Testis (tissue), 3 donors: ENCODE data around the gene SYNE2. TPM values are rescaled to one million over a fixed set of nuclear protein-coding genes. Genes with fewer than 3 reads are reported as not detected.
A peak's percentile ranks its signal among the peaks of the same experiment; 100 is the strongest.

Source experiments
- DNase-seq: peaks from one replicate; pipeline ENCODE4 v3.0.0-alpha.2; 2019
- H3K27ac ChIP-seq, 2 donors: fragments of 200-600 bp; sonication (generic); one replicate each; pipeline ENCODE4 v1.5.1; 2019
- H3K27me3 ChIP-seq: fragments of 200-600 bp; sonication (generic); one replicate; pipeline ENCODE4 v1.5.1; 2019
- H3K36me3 ChIP-seq: fragments of 200-600 bp; sonication (generic); one replicate; pipeline ENCODE4 v1.5.1; 2017; ENCODE audit warnings: low read depth; ENCODE audit errors: missing control alignments
- H3K4me1 ChIP-seq: fragments of 200-600 bp; sonication (generic); one replicate; pipeline ENCODE4 v1.5.1; 2019
- H3K4me3 ChIP-seq, 2 donors: fragments of 200-600 bp; sonication (generic); one replicate each; pipeline ENCODE4 v1.5.1; 2017 to 2019
- H3K9me3 ChIP-seq: fragments of 200-600 bp; sonication (generic); one replicate; pipeline ENCODE4 v1.5.1; 2017
- CTCF ChIP-seq, 3 experiments: fragments of 450-650 bp in 2 of 3; fragments of 200-600 bp in 1 of 3; sonication (generic) in 1 of 3; IDR thresholded peaks; one replicate each; pipeline ENCODE4 v1.5.1; 2016 to 2019; ENCODE audit warnings: antibody characterized with exemption in 3 of 3, mild to moderate bottlenecking in 2 of 3, moderate library complexity in 1 of 3
- POLR2A ChIP-seq: fragments of 450-650 bp; IDR thresholded peaks from one replicate; pipeline ENCODE4 v1.6.1; 2017; ENCODE audit warnings: antibody characterized with exemption, mild to moderate bottlenecking, moderate library complexity
- WGBS, 2 donors: methylation state at CpG; one replicate each; pipeline ENCODE4 v1.1.5; 2018; 5-methylcytosine and 5-hydroxymethylcytosine counted together
- intact Hi-C: fragments of 100-400 bp; cut with DNase I; formaldehyde crosslinking; loops from one replicate; pipeline ENCODE4 v1.15.1; 2023; ENCODE audit warnings: low total_unique reads
- polyA plus RNA-seq: library from polyadenylated mRNA; stranded (reverse); fragments of 350-450 nt; fragmentation: Illumina TruSeq; extraction: RNeasy Lipid Tissue Mini Kit (QIAGEN cat#74804); gene quantifications from one replicate; pipeline ENCODE4 v1.2.3, GENCODE V29; 2014; ENCODE audit warnings: low read depth, low replicate concordance; ENCODE audit not compliant: insufficient read depth
- total RNA-seq, 2 donors: library from RNA; depleted of rRNA; stranded (reverse); fragments of >200 nt; gene quantifications; one replicate each; pipeline ENCODE4 v1.2.3, GENCODE V29; 2016

The SYNE2 gene
- total and polyA plus RNA-seq, 3 donors from 2014 or later: 74.6 to 519 (median 511) TPM

- H3K36me3 ChIP-seq: no peaks in the 10 kb centered on the region
- H3K27ac ChIP-seq: peak overlapping the region in 1 of 2 donors; percentile 50
- DNase-seq: no peak
- 41 to 45% methylated on average over 4 of the region's 4 CpGs for WGBS, 2 donors
- no peak for TF ChIP-seq POLR2A
- no peak for TF ChIP-seq CTCF (IDR thresholded peaks at IDR 0.05)
- no peaks in the 10 kb centered on the region for H3K27me3 ChIP-seq
- intact Hi-C loops: no loop called here
- no peak overlapping the region for H3K4me3 ChIP-seq
- H3K4me1 ChIP-seq: peaks cover 19% of the 10 kb centered on the region
- no peaks in the 10 kb centered on the region for H3K9me3 ChIP-seq
These were observed 56.0 kb downstream of the SYNE2 start for GRCh38 chr14:63908667-63909264.

- no peaks in the 10 kb centered on the region for H3K27me3 ChIP-seq
- H3K4me3 ChIP-seq: no peak overlapping the region
- TF ChIP-seq POLR2A: no peak
- TF ChIP-seq CTCF (IDR thresholded peaks at IDR 0.05): no peak
- no peaks in the 10 kb centered on the region for H3K36me3 ChIP-seq
- H3K4me1 ChIP-seq: peaks cover 19% of the 10 kb centered on the region
- no peak for DNase-seq
- H3K9me3 ChIP-seq: no peaks in the 10 kb centered on the region
- H3K27ac ChIP-seq: no peak overlapping the region
- intact Hi-C loops: no loop called here
These were observed 57.2 kb downstream of the SYNE2 start for GRCh38 chr14:63909984-63910383.

- no peak for DNase-seq
- peaks cover 19% of the 10 kb centered on the region for H3K4me1 ChIP-seq
- H3K9me3 ChIP-seq: no peaks in the 10 kb centered on the region
- H3K4me3 ChIP-seq: no peak overlapping the region
- 31 to 58% methylated on average over 7 of the region's 7 CpGs for WGBS, 2 donors
- intact Hi-C loops: no loop called here
- peak overlapping the region in 1 of 2 donors; percentile 17 for H3K27ac ChIP-seq
- no peaks in the 10 kb centered on the region for H3K27me3 ChIP-seq
- no peak for TF ChIP-seq CTCF (IDR thresholded peaks at IDR 0.05)
- TF ChIP-seq POLR2A: no peak
- no peaks in the 10 kb centered on the region for H3K36me3 ChIP-seq
These were observed 58.0 kb downstream of the SYNE2 start for GRCh38 chr14:63910583-63911363.

- no peaks in the 10 kb centered on the region for H3K27me3 ChIP-seq
- H3K27ac ChIP-seq: peak overlapping the region in 1 of 2 donors; percentile 17
- 63 to 77% methylated on average over 1 of the region's 1 CpG for whole genome bisulfite sequencing, 2 donors
- no peak for DNase-seq
- H3K4me3 ChIP-seq: no peak overlapping the region
- intact Hi-C loops: no loop called here
- H3K36me3 ChIP-seq: no peaks in the 10 kb centered on the region
- TF ChIP-seq CTCF (IDR thresholded peaks at IDR 0.05): no peak
- no peak for TF ChIP-seq POLR2A
- no peaks in the 10 kb centered on the region for H3K9me3 ChIP-seq
- H3K4me1 ChIP-seq: peaks cover 19% of the 10 kb centered on the region
These were observed 58.6 kb downstream of the SYNE2 start for GRCh38 chr14:63911404-63911803.
